HFF-Myc (cell line): ENCODE measurements around the gene KDM7A.
A peak's percentile ranks its signal among the peaks of the same experiment; 100 is the strongest.

Source experiments
- DNase-seq: peaks from one replicate; pipeline ENCODE4 v3.0.0-alpha.2; 2011; ENCODE audit warnings: low read depth; ENCODE audit errors: extremely low read depth
- H3K4me3 ChIP-seq: replicated peaks from 2 replicates; pipeline ENCODE4 v1.5.1; 2011; ENCODE audit warnings: low read depth, mild to moderate bottlenecking, control low read depth, low read length
- TF ChIP-seq, protein P1 (sequence below): IDR thresholded peaks from 2 replicates; pipeline ENCODE4 v1.5.1; 2012; ENCODE audit warnings: mild to moderate bottlenecking, low read depth, low read length, control low read depth; ENCODE audit errors: missing control alignments

The KDM7A gene

DNA sequence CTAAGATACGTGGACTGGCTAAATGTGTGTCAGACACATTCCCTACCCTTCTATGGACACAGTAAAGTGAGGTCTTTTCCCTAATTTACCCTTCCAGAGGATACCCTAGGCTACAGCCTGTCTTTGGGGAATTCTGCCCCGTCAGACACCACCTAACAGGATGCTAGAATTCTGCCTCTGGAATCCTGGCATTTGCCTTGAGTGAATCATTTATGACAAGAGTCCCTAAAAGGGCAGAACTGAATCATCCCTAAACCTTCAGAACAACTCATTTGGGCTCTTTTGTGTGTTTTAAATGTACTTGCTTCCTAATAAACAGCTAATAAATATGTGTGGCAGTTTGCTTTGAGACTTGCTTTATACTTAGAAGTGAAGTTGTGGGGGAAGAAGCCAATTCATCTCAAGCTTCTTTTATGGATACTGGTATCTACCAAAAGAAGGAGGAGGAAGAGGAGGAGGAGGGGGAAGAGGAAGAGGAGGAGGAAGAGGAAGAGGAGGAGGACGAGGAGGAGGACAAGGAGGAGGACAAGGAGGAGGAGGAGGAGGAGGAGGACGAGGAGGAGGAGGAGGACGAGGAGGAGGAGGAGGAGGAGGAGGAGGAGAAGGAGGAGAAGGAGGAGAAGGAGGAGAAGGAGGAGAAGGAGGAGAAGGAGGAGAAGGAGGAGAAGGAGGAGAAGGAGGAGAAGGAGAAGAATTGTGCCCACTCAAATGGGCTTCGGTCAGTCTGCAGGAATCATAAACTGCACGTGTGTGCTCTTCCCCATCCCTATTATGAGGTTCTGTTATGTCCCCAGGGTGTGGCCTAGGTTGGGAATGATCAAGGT, 141.2 kb downstream of the KDM7A start:
- peak; percentile 20 for DNase-seq
- TF ChIP-seq, protein P1, sequence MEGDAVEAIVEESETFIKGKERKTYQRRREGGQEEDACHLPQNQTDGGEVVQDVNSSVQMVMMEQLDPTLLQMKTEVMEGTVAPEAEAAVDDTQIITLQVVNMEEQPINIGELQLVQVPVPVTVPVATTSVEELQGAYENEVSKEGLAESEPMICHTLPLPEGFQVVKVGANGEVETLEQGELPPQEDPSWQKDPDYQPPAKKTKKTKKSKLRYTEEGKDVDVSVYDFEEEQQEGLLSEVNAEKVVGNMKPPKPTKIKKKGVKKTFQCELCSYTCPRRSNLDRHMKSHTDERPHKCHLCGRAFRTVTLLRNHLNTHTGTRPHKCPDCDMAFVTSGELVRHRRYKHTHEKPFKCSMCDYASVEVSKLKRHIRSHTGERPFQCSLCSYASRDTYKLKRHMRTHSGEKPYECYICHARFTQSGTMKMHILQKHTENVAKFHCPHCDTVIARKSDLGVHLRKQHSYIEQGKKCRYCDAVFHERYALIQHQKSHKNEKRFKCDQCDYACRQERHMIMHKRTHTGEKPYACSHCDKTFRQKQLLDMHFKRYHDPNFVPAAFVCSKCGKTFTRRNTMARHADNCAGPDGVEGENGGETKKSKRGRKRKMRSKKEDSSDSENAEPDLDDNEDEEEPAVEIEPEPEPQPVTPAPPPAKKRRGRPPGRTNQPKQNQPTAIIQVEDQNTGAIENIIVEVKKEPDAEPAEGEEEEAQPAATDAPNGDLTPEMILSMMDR: no peak
- H3K4me3 ChIP-seq: no peak overlapping the region
